ENCODE data around the gene TMEM35B. TPM values are rescaled to one million over a fixed set of nuclear protein-coding genes. Genes with fewer than 3 reads are reported as not detected.

Gene TMEM35B
- 31.1 TPM for polyA plus RNA-seq (2013, experiment 1 of 2)
- 35.9 TPM for polyA plus RNA-seq (2013, experiment 2 of 2)

GRCh38 chr1:34984793-34985608 is at the start of gene TMEM35B:
TMEM35B (minus strand) TSS chr1:34985347; CDS start chr1:34985305, 42 bp downstream.
- peak within 1 kb of the TSS; percentile 81 for H2BK120ac ChIP-seq (ENCODE audit: low read depth, low read length)
- H3K4me2 ChIP-seq (ENCODE audit: low read length, poor library complexity, severe bottlenecking), result peak within 1 kb of the TSS; percentile 89
- no peaks in the 10 kb centered on the region for H3K9me3 ChIP-seq (ENCODE audit: control insufficient read depth, low read length)
- peaks cover 25% of the 10 kb centered on the region for H3K79me1 ChIP-seq (replicated peaks; ENCODE audit: low read length, poor library complexity, severe bottlenecking)
- H3K23ac ChIP-seq (ENCODE audit: low read length in 2 of 2), result peak within 1 kb of the TSS; percentile 44 to 92
- H4K8ac ChIP-seq (ENCODE audit: low read length), result peak within 1 kb of the TSS; percentile 99
- H2BK15ac ChIP-seq (ENCODE audit: low read depth, poor library complexity, severe bottlenecking), result peak within 1 kb of the TSS; percentile 87
- peak within 1 kb of the TSS; percentile 21 for H2AFZ ChIP-seq (ENCODE audit: low read depth, low read length)
- peak within 1 kb of the TSS; percentile 84 to 86 for H3K4ac ChIP-seq (ENCODE audit: low read depth in 1 of 2, low read length in 2 of 2)
- peak within 1 kb of the TSS; percentile 93 for H2BK5ac ChIP-seq (ENCODE audit: low read depth, low read length, poor library complexity, severe bottlenecking)
- WGBS, result 2% methylated on average over 39 of the region's 58 CpGs
- H3K9ac ChIP-seq (ENCODE audit: low read length), result peak within 1 kb of the TSS; percentile 96
- peaks cover 8 to 40% of the 10 kb centered on the region in 2 experiments for H3K36me3 ChIP-seq (ENCODE audit: control insufficient read depth in 1 of 2, insufficient read depth in 2 of 2, low read depth in 1 of 2, low read length in 2 of 2)
- peak within 1 kb of the TSS; percentile 90 for H3K27ac ChIP-seq (ENCODE audit: low read length, poor library complexity, severe bottlenecking)
- peak within 1 kb of the TSS; percentile 94 for H4K91ac ChIP-seq (ENCODE audit: low read length)
- H3K4me1 ChIP-seq (ENCODE audit: control insufficient read depth, insufficient read depth, low read depth, low read length), result peaks cover 9% of the 10 kb centered on the region
- peak within 1 kb of the TSS; percentile 90 to 98 for H3K4me3 ChIP-seq (ENCODE audit: insufficient read depth in 1 of 2, low read depth in 1 of 2, low read length in 2 of 2)
- peak; percentile 65 for DNase-seq
- H3K27me3 ChIP-seq (ENCODE audit: control insufficient read depth in 1 of 2, insufficient read depth in 1 of 2, low read length in 2 of 2), result no peaks in the 10 kb centered on the region
- peak within 1 kb of the TSS; percentile 77 to 78 for H2BK12ac ChIP-seq (ENCODE audit: low read length in 2 of 2)
- peak within 1 kb of the TSS; percentile 43 for H2AK5ac ChIP-seq (ENCODE audit: low read length, severe bottlenecking)
- H3K14ac ChIP-seq (ENCODE audit: low read length in 2 of 2), result peak within 1 kb of the TSS; percentile 62 to 99
- H3K18ac ChIP-seq (ENCODE audit: low read depth in 1 of 2, low read length in 2 of 2), result peak within 1 kb of the TSS; percentile 92 to 98

- WGBS, result 92% methylated on average over 1 of the region's 1 CpG
- Histone ChIP-seq H3K27ac (ENCODE audit: low read length, poor library complexity, severe bottlenecking) (no peak overlapping the region), H4K8ac (ENCODE audit: low read length) (no peak overlapping the region), H3K18ac (ENCODE audit: low read depth in 1 of 2, low read length in 2 of 2) (no peak overlapping the region), H2BK15ac (ENCODE audit: low read depth, poor library complexity, severe bottlenecking) (no peak overlapping the region), H3K4me2 (ENCODE audit: low read length, poor library complexity, severe bottlenecking) (no peak overlapping the region), H3K9me3 (ENCODE audit: control insufficient read depth, low read length) (peaks cover 13% of the 10 kb centered on the region), H3K27me3 (ENCODE audit: control insufficient read depth in 1 of 2, insufficient read depth in 1 of 2, low read length in 2 of 2) (no peaks in the 10 kb centered on the region), H3K23ac (ENCODE audit: low read length in 2 of 2) (no peak overlapping the region), H3K36me3 (ENCODE audit: control insufficient read depth in 1 of 2, insufficient read depth in 2 of 2, low read depth in 1 of 2, low read length in 2 of 2) (no peaks in the 10 kb centered on the region), H2BK120ac (ENCODE audit: low read depth, low read length) (no peak overlapping the region), H3K79me1 (replicated peaks; ENCODE audit: low read length, poor library complexity, severe bottlenecking) (no peaks in the 10 kb centered on the region), H3K14ac (ENCODE audit: low read length in 2 of 2) (no peak overlapping the region), H2BK12ac (ENCODE audit: low read length in 2 of 2) (no peak overlapping the region), H4K91ac (ENCODE audit: low read length) (no peak overlapping the region), H2AK5ac (ENCODE audit: low read length, severe bottlenecking) (no peak overlapping the region), H3K9ac (ENCODE audit: low read length) (no peak overlapping the region), H3K4ac (ENCODE audit: low read depth in 1 of 2, low read length in 2 of 2) (no peak overlapping the region), H3K4me3 (ENCODE audit: insufficient read depth in 1 of 2, low read depth in 1 of 2, low read length in 2 of 2) (no peak overlapping the region), H2AFZ (ENCODE audit: low read depth, low read length) (no peak overlapping the region), H2BK5ac (ENCODE audit: low read depth, low read length, poor library complexity, severe bottlenecking) (no peak overlapping the region), H3K4me1 (ENCODE audit: control insufficient read depth, insufficient read depth, low read depth, low read length) (peaks cover 4% of the 10 kb centered on the region)
- DNase-seq, result no peak
These were observed 48.2 kb upstream of the TMEM35B start for GRCh38 chr1:35033346-35033745.

GRCh38 chr1:35032384-35032739 is 47.2 kb upstream of the TMEM35B start:
- Histone ChIP-seq H2AFZ (ENCODE audit: low read depth, low read length) (no peak overlapping the region), H3K27me3 (ENCODE audit: control insufficient read depth in 1 of 2, insufficient read depth in 1 of 2, low read length in 2 of 2) (no peaks in the 10 kb centered on the region), H3K23ac (ENCODE audit: low read length in 2 of 2) (no peak overlapping the region), H3K79me1 (replicated peaks; ENCODE audit: low read length, poor library complexity, severe bottlenecking) (peaks cover 4% of the 10 kb centered on the region), H2BK120ac (ENCODE audit: low read depth, low read length) (no peak overlapping the region), H3K9ac (ENCODE audit: low read length) (peak overlapping the region; percentile 97), H3K4me1 (ENCODE audit: control insufficient read depth, insufficient read depth, low read depth, low read length) (peaks cover 4% of the 10 kb centered on the region), H2AK5ac (ENCODE audit: low read length, severe bottlenecking) (no peak overlapping the region), H3K36me3 (ENCODE audit: control insufficient read depth in 1 of 2, insufficient read depth in 2 of 2, low read depth in 1 of 2, low read length in 2 of 2) (peaks cover 3 to 6% of the 10 kb centered on the region in 2 experiments), H3K14ac (ENCODE audit: low read length in 2 of 2) (no peak overlapping the region), H3K18ac (ENCODE audit: low read depth in 1 of 2, low read length in 2 of 2) (no peak overlapping the region), H2BK12ac (ENCODE audit: low read length in 2 of 2) (no peak overlapping the region), H3K9me3 (ENCODE audit: control insufficient read depth, low read length) (peaks cover 13% of the 10 kb centered on the region), H3K27ac (ENCODE audit: low read length, poor library complexity, severe bottlenecking) (no peak overlapping the region), H3K4ac (ENCODE audit: low read depth in 1 of 2, low read length in 2 of 2) (no peak overlapping the region), H4K91ac (ENCODE audit: low read length) (no peak overlapping the region), H2BK5ac (ENCODE audit: low read depth, low read length, poor library complexity, severe bottlenecking) (no peak overlapping the region), H3K4me3 (ENCODE audit: insufficient read depth in 1 of 2, low read depth in 1 of 2, low read length in 2 of 2) (peak overlapping the region in 1 of 2 experiments; percentile 93), H2BK15ac (ENCODE audit: low read depth, poor library complexity, severe bottlenecking) (no peak overlapping the region), H3K4me2 (ENCODE audit: low read length, poor library complexity, severe bottlenecking) (no peak overlapping the region), H4K8ac (ENCODE audit: low read length) (peak overlapping the region; percentile 74)
- no peak for DNase-seq
- WGBS, result 100% methylated on average over 1 of the region's 1 CpG

GRCh38 chr1:35030756-35031446 is 45.8 kb upstream of the TMEM35B start:
- H3K4me2 ChIP-seq (ENCODE audit: low read length, poor library complexity, severe bottlenecking), result peak overlapping the region; percentile 85
- no peaks in the 10 kb centered on the region for H3K27me3 ChIP-seq (ENCODE audit: control insufficient read depth in 1 of 2, insufficient read depth in 1 of 2, low read length in 2 of 2)
- 13% methylated on average over 17 of the region's 17 CpGs for WGBS

More at GRCh38 chr1:35030756-35031446, 45.8 kb upstream of the TMEM35B start:
- peak overlapping the region; percentile 63 to 93 for H3K4me3 ChIP-seq (ENCODE audit: insufficient read depth in 1 of 2, low read depth in 1 of 2, low read length in 2 of 2)
- H2AK5ac ChIP-seq (ENCODE audit: low read length, severe bottlenecking), result no peak overlapping the region
- no peak overlapping the region for H4K91ac ChIP-seq (ENCODE audit: low read length)
- peaks cover 3 to 18% of the 10 kb centered on the region in 2 experiments for H3K36me3 ChIP-seq (ENCODE audit: control insufficient read depth in 1 of 2, insufficient read depth in 2 of 2, low read depth in 1 of 2, low read length in 2 of 2)
- peak overlapping the region in 1 of 2 experiments; percentile 92 for H3K14ac ChIP-seq (ENCODE audit: low read length in 2 of 2)
- peak overlapping the region; percentile 61 to 67 for H3K18ac ChIP-seq (ENCODE audit: low read depth in 1 of 2, low read length in 2 of 2)
- no peak overlapping the region for H2BK15ac ChIP-seq (ENCODE audit: low read depth, poor library complexity, severe bottlenecking)
- H2BK5ac ChIP-seq (ENCODE audit: low read depth, low read length, poor library complexity, severe bottlenecking), result no peak overlapping the region
- H3K9ac ChIP-seq (ENCODE audit: low read length), result peak overlapping the region; percentile 97
- no peak overlapping the region for H2AFZ ChIP-seq (ENCODE audit: low read depth, low read length)
- DNase-seq, result peak; percentile 57
- peaks cover 4% of the 10 kb centered on the region for H3K4me1 ChIP-seq (ENCODE audit: control insufficient read depth, insufficient read depth, low read depth, low read length)
- peaks cover 13% of the 10 kb centered on the region for H3K9me3 ChIP-seq (ENCODE audit: control insufficient read depth, low read length)
- H3K79me1 ChIP-seq (replicated peaks; ENCODE audit: low read length, poor library complexity, severe bottlenecking), result peaks cover 8% of the 10 kb centered on the region
- peak overlapping the region; percentile 96 for H3K27ac ChIP-seq (ENCODE audit: low read length, poor library complexity, severe bottlenecking)
- peak overlapping the region in 1 of 2 experiments; percentile 6 for H2BK12ac ChIP-seq (ENCODE audit: low read length in 2 of 2)
- peak overlapping the region; percentile 39 for H2BK120ac ChIP-seq (ENCODE audit: low read depth, low read length)
- no peak overlapping the region for H3K23ac ChIP-seq (ENCODE audit: low read length in 2 of 2)
- peak overlapping the region; percentile 21 for H4K8ac ChIP-seq (ENCODE audit: low read length)
- H3K4ac ChIP-seq (ENCODE audit: low read depth in 1 of 2, low read length in 2 of 2), result peak overlapping the region; percentile 16 to 54

Data from mesenchymal stem cell (in vitro differentiated cells and primary cell).